BE2C (cell line): ENCODE measurements around the gene PDGFRA. TPM values are rescaled to one million over a fixed set of nuclear protein-coding genes. Genes with fewer than 3 reads are reported as not detected.

Experiments used
- DNase-seq: peaks from one replicate; pipeline ENCODE4 v3.0.0-alpha.2; 2020
- H3K27me3 ChIP-seq: fragments of 250-450 bp; sonication (Bioruptor Pico); 2 replicates; pipeline ENCODE4 v1.5.1; 2020; ENCODE audit warnings: mild to moderate bottlenecking
- H3K36me3 ChIP-seq: fragments of 250-450 bp; sonication (Bioruptor Pico); 2 replicates; pipeline ENCODE4 v1.5.1; 2020; ENCODE audit warnings: mild to moderate bottlenecking
- H3K4me1 ChIP-seq: fragments of 250-450 bp; sonication (Bioruptor Pico); 2 replicates; pipeline ENCODE4 v1.5.1; 2020
- H3K4me3 ChIP-seq: 2 replicates; pipeline ENCODE4 v1.5.1; 2011; ENCODE audit warnings: low read depth, low read length
- H3K9me3 ChIP-seq: fragments of 250-450 bp; sonication (Bioruptor Pico); 2 replicates; pipeline ENCODE4 v1.5.1; 2020
- polyA plus RNA-seq: library from polyadenylated mRNA; unstranded; fragments of >200 nt; gene quantifications from one replicate; pipeline ENCODE4 v1.2.1, GENCODE V29; 2012; ENCODE audit warnings: low read depth, missing spikeins; ENCODE audit not compliant: insufficient read length, insufficient read depth
- TF ChIP-seq, protein P1 (sequence below): IDR thresholded peaks from 2 replicates; pipeline ENCODE4 v1.5.1; 2012; ENCODE audit warnings: mild to moderate bottlenecking, low read depth, low read length

PDGFRA gene
- 0.62 TPM for polyA plus RNA-seq

DNA sequence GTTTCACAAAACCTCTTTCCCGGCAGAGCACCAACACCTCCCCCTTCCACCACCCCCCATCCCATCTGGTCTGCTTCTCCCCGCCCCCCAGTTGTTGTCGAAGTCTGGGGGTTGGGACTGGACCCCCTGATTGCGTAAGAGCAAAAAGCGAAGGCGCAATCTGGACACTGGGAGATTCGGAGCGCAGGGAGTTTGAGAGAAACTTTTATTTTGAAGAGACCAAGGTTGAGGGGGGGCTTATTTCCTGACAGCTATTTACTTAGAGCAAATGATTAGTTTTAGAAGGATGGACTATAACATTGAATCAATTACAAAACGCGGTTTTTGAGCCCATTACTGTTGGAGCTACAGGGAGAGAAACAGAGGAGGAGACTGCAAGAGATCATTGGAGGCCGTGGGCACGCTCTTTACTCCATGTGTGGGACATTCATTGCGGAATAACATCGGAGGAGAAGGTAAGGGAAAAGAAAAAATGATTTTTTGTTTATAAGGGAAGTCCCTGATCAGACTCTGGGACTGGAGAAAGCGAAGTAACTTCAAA, at the start of gene PDGFRA:
TSS of gene PDGFRA (plus strand) at position 333 of the 541 bp plus-strand sequence. CDS start 29,476 bp downstream, outside the sequence.
- Histone ChIP-seq H3K36me3 (no peaks in the 10 kb centered on the region), H3K4me1 (no peaks in the 10 kb centered on the region), H3K4me3 (peak within 1 kb of the TSS; percentile 86), H3K9me3 (peaks cover 5% of the 10 kb centered on the region), H3K27me3 (peaks cover 43% of the 10 kb centered on the region)
- DNase-seq: no peak
- TF ChIP-seq, protein P1, sequence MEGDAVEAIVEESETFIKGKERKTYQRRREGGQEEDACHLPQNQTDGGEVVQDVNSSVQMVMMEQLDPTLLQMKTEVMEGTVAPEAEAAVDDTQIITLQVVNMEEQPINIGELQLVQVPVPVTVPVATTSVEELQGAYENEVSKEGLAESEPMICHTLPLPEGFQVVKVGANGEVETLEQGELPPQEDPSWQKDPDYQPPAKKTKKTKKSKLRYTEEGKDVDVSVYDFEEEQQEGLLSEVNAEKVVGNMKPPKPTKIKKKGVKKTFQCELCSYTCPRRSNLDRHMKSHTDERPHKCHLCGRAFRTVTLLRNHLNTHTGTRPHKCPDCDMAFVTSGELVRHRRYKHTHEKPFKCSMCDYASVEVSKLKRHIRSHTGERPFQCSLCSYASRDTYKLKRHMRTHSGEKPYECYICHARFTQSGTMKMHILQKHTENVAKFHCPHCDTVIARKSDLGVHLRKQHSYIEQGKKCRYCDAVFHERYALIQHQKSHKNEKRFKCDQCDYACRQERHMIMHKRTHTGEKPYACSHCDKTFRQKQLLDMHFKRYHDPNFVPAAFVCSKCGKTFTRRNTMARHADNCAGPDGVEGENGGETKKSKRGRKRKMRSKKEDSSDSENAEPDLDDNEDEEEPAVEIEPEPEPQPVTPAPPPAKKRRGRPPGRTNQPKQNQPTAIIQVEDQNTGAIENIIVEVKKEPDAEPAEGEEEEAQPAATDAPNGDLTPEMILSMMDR: no peak

DNA sequence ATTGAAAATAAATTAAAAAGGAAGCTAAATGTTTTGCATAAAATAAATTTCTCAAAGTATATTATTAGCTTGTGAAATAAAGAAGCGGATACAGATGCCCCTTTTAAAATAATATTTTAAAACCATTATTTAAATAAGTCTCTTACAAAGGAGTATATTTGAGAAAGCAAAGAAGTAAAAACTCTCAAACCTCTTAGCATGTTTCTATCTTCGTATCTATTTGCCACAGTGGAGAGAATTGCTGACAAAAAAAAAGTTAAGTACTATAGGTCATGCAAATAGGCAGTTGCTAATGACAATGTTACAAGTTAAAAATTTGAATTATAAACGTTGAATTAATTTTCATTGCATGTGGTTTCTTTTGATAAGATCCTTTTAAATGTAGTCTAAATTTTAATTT, 44.5 kb upstream of the PDGFRA start:
- no peaks in the 10 kb centered on the region for H3K4me1 ChIP-seq
- TF ChIP-seq, protein P1: no peak
- DNase-seq: no peak
- no peaks in the 10 kb centered on the region for H3K9me3 ChIP-seq
- no peaks in the 10 kb centered on the region for H3K27me3 ChIP-seq
- no peak overlapping the region for H3K4me3 ChIP-seq
- no peaks in the 10 kb centered on the region for H3K36me3 ChIP-seq

DNA sequence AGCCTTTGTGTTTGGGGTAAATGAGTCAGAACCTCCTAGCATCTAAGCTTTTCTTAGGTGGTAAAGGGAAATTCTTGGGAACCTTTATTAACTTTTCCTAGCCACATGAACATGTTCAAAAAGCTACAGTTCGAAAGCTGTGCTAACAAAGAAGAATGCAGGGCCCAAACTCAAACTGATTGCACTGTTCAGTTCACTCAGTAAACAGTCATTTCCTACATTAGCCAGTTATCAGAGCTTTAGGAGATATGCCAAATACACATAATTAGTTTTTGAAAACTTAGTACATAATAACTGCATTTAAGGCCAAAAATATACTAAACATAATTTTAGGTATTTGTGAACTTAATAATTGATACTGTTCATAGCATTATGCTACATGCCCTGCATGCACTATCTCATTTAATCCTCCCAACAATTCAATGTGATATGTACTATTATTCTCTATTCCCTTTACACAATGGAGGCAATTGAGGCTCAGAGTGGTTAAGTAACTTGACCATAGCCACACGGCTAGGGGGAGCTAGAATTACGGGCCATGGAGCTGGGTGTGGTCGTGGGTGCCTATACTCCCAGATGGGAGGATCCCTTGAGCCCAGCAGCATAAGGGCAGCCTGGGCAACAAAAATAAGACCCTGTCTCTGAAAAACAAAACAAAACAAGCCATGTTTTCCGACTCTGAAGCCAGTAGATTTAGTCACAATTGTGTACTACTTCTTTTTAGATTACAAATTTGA, 43.9 kb upstream of the PDGFRA start:
- TF ChIP-seq, protein P1: no peak
- no peaks in the 10 kb centered on the region for H3K27me3 ChIP-seq
- no peaks in the 10 kb centered on the region for H3K4me1 ChIP-seq
- no peaks in the 10 kb centered on the region for H3K9me3 ChIP-seq
- no peak overlapping the region for H3K4me3 ChIP-seq
- no peak for DNase-seq
- no peaks in the 10 kb centered on the region for H3K36me3 ChIP-seq

DNA sequence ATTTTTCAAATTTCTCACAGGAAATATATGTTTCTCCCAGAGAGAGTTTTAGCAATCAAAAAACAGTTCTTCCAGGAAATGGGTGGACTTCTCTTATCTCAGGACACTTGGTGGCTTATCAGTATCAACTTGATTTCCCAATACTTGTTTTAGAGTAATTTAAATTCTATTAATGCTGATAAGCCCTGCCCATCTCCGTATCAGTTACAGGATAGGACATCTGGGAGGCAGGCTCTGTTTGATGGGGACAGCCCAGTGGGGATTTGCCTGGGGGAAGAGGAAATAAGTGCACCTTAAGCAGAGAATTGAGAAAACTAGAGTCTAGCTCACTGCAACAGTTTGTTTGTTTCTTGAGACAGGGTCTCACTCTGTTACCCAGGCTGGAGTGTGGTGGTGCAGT, 43.2 kb upstream of the PDGFRA start:
- DNase-seq: no peak
- Histone ChIP-seq H3K9me3 (no peaks in the 10 kb centered on the region), H3K36me3 (no peaks in the 10 kb centered on the region), H3K27me3 (no peaks in the 10 kb centered on the region), H3K4me3 (no peak overlapping the region), H3K4me1 (no peaks in the 10 kb centered on the region)
- TF ChIP-seq, protein P1: no peak

DNA sequence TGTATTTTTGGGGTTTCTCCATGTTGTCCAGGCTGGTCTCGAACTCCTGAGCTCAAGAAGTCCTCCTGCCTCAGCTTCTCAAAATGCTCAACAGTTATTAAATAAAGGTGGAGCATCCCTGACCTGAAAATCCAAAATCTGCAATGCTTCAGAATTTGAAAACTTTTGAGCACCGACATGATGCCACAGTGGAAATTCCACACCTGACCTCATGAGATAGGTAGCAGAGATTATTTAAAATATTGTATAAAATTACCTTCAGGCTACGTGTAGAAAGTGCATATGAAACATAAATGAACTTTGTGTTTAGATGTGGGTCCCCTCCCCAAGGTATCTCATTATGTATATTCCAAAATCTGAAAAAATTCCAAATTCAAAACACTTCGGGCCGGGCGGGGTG, 42.7 kb upstream of the PDGFRA start:
- TF ChIP-seq, protein P1: no peak
- Histone ChIP-seq H3K36me3 (no peaks in the 10 kb centered on the region), H3K4me1 (no peaks in the 10 kb centered on the region), H3K4me3 (no peak overlapping the region), H3K27me3 (no peaks in the 10 kb centered on the region), H3K9me3 (no peaks in the 10 kb centered on the region)
- no peak for DNase-seq

DNA sequence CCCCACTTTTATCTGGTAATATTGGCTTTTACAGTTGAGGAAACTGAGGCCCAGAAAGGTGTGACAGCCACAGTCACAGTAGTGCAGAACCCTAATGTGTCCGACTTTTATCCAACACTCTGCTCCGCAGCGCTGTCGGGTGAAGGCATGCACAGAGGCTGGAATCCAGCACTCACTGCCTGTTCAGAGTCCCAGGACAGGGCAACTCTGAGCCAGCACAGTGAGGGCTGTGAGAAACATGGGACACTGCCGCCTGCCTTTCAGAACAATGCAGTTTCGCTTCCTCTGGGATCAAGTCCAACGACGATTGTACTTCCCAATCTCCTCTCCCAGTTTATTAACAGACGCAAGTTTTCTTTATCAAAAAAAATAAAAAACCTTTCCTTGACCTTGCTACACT, 41.9 kb upstream of the PDGFRA start:
- no peaks in the 10 kb centered on the region for H3K4me1 ChIP-seq
- DNase-seq: no peak
- no peak overlapping the region for H3K4me3 ChIP-seq
- TF ChIP-seq, protein P1: no peak
- H3K36me3 ChIP-seq: no peaks in the 10 kb centered on the region
- no peaks in the 10 kb centered on the region for H3K27me3 ChIP-seq
- no peaks in the 10 kb centered on the region for H3K9me3 ChIP-seq
